ENCODE data around the gene NKD1. TPM values are rescaled to one million over a fixed set of nuclear protein-coding genes. Genes with fewer than 3 reads are reported as not detected.

Gene NKD1
- total RNA-seq, 1 donor from 2014 or later, result 43.2 TPM

GRCh38 chr16:50652836-50653425, 104.7 kb downstream of the NKD1 start:
- DNase-seq (ENCODE audit: extremely low spot score, unreplicated experiment), result no peak
- H3K36me3 Mint-ChIP-seq, result peaks cover 16% of the 10 kb centered on the region
- TF ChIP-seq, protein P1, sequence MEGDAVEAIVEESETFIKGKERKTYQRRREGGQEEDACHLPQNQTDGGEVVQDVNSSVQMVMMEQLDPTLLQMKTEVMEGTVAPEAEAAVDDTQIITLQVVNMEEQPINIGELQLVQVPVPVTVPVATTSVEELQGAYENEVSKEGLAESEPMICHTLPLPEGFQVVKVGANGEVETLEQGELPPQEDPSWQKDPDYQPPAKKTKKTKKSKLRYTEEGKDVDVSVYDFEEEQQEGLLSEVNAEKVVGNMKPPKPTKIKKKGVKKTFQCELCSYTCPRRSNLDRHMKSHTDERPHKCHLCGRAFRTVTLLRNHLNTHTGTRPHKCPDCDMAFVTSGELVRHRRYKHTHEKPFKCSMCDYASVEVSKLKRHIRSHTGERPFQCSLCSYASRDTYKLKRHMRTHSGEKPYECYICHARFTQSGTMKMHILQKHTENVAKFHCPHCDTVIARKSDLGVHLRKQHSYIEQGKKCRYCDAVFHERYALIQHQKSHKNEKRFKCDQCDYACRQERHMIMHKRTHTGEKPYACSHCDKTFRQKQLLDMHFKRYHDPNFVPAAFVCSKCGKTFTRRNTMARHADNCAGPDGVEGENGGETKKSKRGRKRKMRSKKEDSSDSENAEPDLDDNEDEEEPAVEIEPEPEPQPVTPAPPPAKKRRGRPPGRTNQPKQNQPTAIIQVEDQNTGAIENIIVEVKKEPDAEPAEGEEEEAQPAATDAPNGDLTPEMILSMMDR (conservative IDR thresholded peaks at IDR 0.05), result no peak
- H3K4me3 Mint-ChIP-seq, result no peak overlapping the region
- peaks cover 4% of the 10 kb centered on the region for H3K27me3 Mint-ChIP-seq
- peaks cover 13% of the 10 kb centered on the region for H3K4me1 Mint-ChIP-seq (ENCODE audit: unreplicated experiment)
- no peak overlapping the region for H3K27ac Mint-ChIP-seq
- H3K9me3 Mint-ChIP-seq, result peaks cover 9% of the 10 kb centered on the region

DNA sequence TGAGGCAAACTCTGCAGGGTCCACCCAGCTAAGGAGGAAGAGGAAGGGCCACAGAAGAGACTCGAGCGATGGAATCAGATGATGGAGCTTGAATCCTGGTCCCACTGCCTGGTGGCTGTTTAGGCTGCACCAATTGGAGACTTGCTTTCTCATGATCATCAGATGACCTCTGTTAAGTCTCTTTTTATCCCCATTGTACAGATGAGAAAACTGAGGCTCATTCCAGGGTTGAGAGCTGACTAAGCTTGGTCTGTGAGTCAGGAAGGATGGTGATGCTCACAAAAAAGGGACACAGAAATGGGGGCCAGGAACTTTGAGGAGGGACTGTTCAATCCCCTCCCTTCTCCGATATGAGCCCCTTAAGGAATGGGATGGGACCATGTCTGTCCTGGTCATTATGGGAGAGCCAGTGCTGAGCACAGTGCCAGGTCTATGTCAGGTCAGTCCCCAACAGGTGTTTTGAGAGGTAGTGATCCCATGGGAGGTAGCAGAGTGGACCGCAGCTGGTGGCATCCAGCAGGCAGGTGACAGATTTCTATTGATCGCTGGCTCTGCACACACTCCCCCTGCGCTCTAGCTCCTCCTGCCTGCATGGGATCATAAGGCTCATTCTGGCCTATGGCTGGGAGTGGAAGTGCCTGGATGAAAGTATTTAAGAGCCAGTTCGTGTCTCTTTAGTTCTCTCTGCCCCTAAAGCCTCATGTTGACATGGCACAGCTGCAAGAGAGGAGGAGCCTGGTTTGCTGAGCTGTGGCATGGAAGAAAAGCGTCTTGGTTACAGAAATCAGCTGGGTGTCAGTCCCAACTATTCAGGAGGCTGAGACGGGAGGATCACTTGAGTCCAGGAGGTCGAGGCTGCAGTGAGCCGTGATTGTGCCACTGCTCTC, 105.7 kb downstream of the NKD1 start:
- peaks cover 4% of the 10 kb centered on the region for H3K27me3 Mint-ChIP-seq
- H3K27ac Mint-ChIP-seq, result peak overlapping the region; percentile 46

DNA sequence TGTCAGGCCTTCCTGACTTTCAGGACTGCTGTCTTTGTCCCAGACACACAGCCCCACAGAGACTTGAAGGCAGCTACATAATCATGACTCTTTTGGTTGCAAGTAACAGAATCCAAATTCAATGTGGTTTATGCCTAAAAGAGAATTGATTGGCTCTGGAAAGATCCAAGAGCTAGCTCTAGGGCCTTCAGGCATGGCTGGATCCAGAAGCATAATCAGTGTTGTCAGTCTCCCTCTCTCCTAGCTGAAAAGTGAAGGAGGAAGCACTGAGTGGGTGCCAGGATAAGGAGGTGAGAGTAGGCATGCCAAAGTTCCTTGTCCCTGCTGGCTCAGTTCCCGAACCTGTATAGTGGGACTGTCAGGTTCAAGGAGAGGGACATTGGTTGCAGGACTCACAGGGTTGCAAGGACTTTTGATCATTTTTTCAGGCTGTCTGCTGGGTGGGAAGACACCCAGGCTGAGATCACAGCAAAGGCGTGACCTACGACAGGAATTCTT, 107.4 kb downstream of the NKD1 start:
- DNase-seq (ENCODE audit: extremely low spot score, unreplicated experiment), result no peak
- no peak overlapping the region for H3K27ac Mint-ChIP-seq
- H3K36me3 Mint-ChIP-seq, result peaks cover 6% of the 10 kb centered on the region
- no peak overlapping the region for H3K4me3 Mint-ChIP-seq
- H3K27me3 Mint-ChIP-seq, result peaks cover 4% of the 10 kb centered on the region
- peaks cover 4% of the 10 kb centered on the region for H3K9me3 Mint-ChIP-seq
- H3K4me1 Mint-ChIP-seq (ENCODE audit: unreplicated experiment), result peaks cover 9% of the 10 kb centered on the region
- TF ChIP-seq, protein P1 (conservative IDR thresholded peaks at IDR 0.05), result no peak

More for the DNA sequence above, 105.7 kb downstream of the NKD1 start:
- TF ChIP-seq, protein P1 (conservative IDR thresholded peaks at IDR 0.05), result no peak
- peaks cover 13% of the 10 kb centered on the region for H3K4me1 Mint-ChIP-seq (ENCODE audit: unreplicated experiment)
- H3K4me3 Mint-ChIP-seq, result no peak overlapping the region
- peaks cover 10% of the 10 kb centered on the region for H3K36me3 Mint-ChIP-seq
- DNase-seq (ENCODE audit: extremely low spot score, unreplicated experiment), result no peak
- peaks cover 4% of the 10 kb centered on the region for H3K9me3 Mint-ChIP-seq

DNA sequence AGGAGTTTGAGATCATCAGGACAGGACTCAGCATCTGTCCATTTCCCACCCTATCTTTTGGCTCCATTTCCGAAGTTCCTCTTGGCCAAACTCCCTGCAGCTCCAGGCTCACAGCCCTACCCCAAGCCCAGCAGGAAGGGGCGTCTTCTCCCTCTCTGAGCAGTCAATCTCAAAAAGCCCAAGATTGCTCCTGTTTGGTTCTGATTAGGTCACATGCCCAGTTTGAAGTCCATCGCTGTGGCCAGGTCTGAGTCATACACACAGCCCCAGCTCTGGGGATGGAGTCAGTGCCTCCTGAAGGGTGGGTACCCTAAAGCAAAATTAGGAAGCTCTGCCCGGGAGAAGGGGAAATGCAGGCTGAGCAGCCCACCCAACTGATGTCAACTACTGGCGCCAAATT, 109.0 kb downstream of the NKD1 start:
- H3K4me3 Mint-ChIP-seq, result no peak overlapping the region

GRCh38 chr16:50659806-50660205, 111.6 kb downstream of the NKD1 start:
- Mint-ChIP-seq H3K4me3 (no peak overlapping the region), H3K4me1 (ENCODE audit: unreplicated experiment) (peaks cover 4% of the 10 kb centered on the region), H3K36me3 (no peaks in the 10 kb centered on the region), H3K27ac (no peak overlapping the region), H3K9me3 (no peaks in the 10 kb centered on the region), H3K27me3 (no peaks in the 10 kb centered on the region)
- no peak for DNase-seq (ENCODE audit: extremely low spot score, unreplicated experiment)
- TF ChIP-seq, protein P1 (conservative IDR thresholded peaks at IDR 0.05), result no peak

More for the DNA sequence above, 109.0 kb downstream of the NKD1 start:
- Mint-ChIP-seq H3K4me1 (ENCODE audit: unreplicated experiment) (peaks cover 9% of the 10 kb centered on the region), H3K27me3 (peaks cover 4% of the 10 kb centered on the region), H3K9me3 (no peaks in the 10 kb centered on the region), H3K27ac (no peak overlapping the region), H3K36me3 (no peaks in the 10 kb centered on the region)
- TF ChIP-seq, protein P1 (conservative IDR thresholded peaks at IDR 0.05), result no peak
- DNase-seq (ENCODE audit: extremely low spot score, unreplicated experiment), result no peak

All from type B pancreatic cell (in vitro differentiated cells).